DMS114 treated with DMSO at 0.1 percent for 48 hours (cell line): ENCODE measurements around the gene TRH.

Source experiments
- DNase-seq: peaks from one replicate; lab custom pipeline; 2025; ENCODE audit not compliant: unreplicated experiment; lab: John Stamatoyannopoulos, UW

TRH gene

DNA sequence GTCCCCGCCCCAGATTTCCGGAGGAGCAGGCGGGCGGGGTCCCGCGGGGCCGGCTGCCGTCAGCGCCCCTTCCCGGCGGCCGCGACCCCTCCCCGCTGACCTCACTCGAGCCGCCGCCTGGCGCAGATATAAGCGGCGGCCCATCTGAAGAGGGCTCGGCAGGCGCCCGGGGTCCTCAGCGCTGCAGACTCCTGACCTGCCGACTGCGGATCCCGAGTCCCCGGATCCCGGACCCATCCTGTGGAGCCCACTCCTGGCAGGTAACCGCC is at the start of gene TRH:
Gene TRH, plus strand, starts transcription at position 157 of the 269 bp plus-strand sequence. CDS start 1,097 bp downstream, outside the sequence.
- no peak for DNase-seq

- DNase-seq, result no peak
Observed at GRCh38 chr3:129927072-129927471, 47.4 kb upstream of the TRH start.

GRCh38 chr3:129929383-129929782 is 45.1 kb upstream of the TRH start:
- DNase-seq, result no peak

DNA sequence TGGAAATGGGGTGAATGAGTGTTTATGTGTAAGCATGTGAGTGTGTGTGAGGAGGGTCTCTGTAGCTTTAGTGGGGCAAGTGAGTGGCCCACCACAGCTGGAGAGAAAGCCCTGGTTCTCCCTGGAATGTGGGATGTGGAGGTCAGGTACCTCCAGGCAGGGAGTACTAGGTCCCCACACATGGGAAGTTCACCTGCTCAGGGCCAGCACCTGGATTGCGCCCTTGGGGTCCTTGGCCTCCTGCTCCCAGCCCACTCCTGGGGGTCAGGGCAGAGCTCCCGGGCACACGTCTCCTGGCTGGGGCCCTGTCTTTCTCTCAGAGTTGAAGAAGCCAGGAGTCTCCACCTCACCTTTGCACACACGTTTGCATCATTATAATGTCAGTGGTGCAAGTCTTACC is 41.0 kb upstream of the TRH start:
- DNase-seq, result no peak

DNA sequence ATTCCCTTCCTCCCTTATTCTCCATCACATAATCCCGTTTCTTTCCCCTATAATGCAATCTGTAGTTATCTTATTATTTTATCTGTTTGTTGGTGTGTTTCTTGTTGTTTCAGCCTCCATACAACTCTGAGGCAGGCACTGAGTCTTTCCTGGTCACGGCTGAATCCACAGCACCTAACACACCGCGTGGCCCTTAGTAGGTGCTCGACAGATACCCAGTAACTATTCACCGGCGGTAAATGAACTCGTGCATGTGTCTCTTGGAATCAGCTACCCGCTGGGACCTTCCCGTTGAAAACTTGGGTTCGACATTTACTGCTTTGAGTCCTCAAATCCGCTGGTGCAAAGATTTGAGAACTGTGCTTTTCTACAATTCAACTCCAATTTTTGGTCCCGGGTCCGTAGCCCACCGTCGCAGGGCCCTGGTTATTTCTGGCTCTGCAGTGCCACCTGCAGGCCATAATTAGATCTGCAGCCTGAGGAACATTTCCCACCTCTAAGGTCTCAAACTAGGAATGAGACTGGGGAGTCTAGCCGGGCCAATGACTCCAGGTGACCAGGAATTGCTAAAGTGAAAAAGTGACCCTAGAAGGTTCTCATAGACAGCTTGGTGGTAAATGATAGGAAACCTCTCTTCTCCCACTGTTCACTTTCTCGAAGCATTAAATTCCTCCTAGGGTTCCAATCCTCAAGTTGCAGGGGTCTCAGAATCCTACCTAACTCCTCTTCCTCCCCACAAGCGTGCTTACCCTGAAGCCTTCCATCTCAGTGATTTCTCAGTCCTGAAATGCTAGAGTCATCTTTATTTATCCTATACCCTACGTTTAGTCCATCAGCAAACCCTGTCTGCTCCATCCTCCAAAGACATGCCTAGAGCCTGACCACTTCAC is 40.0 kb upstream of the TRH start:
- DNase-seq, result peak; percentile 18

DNA sequence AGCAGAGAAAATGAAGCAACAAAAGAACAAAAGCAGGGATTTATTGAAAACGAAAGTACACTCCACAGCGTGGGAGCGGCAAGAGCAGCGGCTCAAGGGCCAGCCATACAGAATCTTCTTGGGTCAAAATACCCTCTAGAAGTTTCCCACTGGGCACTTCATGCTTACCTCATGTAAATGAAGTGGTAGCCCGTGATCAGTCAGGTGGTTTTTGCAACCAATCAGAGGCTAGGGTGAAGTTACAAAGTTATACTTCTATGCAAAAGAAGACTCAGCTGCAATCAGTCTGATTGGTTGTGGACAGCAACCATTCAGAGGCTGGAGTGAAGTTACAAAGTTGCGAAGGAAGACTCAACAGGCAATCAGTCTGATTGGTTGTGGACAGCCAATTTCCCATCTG is 37.8 kb upstream of the TRH start:
- DNase-seq, result peak; percentile 51

GRCh38 chr3:129937717-129938116 is 36.8 kb upstream of the TRH start:
- no peak for DNase-seq

- no peak for DNase-seq
Observed at GRCh38 chr3:129938140-129938930, 36.2 kb upstream of the TRH start.

- DNase-seq, result no peak
Observed at GRCh38 chr3:129940086-129940485, 34.4 kb upstream of the TRH start.

- DNase-seq, result peak; percentile 73
Observed at GRCh38 chr3:129942296-129942695, 32.2 kb upstream of the TRH start.

- DNase-seq, result no peak
Observed at GRCh38 chr3:129943020-129943419, 31.5 kb upstream of the TRH start.

DNA sequence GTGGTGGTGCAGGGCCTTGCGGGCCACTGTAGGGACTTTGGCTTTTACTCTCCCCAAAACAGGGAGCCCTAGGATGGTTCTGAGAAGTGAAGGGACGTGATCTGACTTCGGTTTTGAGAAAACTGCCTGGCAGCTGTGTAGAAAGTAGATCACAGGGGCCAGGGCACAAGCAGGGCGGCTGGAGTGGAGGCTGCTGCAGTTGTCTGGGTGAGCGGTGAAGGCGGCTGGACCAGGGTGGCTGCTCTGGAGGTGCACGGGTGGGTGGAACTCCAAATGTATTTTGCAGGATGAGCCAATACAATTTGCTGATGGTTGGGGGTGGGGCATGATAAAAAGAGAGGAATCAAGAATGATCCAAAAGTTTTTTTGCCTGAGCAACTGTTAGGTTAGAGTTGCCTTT is 29.8 kb upstream of the TRH start:
- no peak for DNase-seq

DNA sequence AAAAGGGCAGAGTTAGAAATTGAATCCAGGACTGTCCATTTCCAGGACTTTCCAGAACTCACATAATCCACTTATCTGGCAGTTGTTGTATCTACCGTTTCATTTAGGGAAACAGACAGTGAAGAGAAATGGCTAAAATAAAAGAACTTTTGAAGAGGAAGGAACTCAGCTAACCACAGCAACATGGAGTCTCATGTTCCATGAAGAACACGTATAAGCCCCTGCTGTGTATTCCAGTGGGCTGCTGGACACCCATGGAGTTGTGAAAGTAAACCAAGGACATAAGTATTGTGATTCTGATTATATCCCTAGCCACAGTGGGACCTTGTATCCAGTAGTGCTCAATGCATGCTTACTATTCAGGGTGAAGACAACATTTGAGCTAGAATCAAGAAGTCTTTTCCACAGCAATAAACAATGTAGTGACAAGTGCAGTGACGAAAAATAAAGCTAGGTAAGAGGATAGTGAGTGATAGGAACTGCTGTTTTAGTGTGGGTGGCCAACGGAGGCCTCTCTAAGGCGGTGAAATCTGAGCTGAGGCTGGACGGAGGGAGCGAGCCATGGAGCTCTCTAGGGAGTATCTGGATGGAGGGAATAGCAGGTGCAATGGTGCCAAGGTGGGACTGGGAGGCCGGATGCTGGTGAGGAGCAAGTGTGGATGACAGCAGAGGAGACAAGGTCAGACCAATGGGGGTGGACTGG is 26.8 kb upstream of the TRH start:
- no peak for DNase-seq

DNA sequence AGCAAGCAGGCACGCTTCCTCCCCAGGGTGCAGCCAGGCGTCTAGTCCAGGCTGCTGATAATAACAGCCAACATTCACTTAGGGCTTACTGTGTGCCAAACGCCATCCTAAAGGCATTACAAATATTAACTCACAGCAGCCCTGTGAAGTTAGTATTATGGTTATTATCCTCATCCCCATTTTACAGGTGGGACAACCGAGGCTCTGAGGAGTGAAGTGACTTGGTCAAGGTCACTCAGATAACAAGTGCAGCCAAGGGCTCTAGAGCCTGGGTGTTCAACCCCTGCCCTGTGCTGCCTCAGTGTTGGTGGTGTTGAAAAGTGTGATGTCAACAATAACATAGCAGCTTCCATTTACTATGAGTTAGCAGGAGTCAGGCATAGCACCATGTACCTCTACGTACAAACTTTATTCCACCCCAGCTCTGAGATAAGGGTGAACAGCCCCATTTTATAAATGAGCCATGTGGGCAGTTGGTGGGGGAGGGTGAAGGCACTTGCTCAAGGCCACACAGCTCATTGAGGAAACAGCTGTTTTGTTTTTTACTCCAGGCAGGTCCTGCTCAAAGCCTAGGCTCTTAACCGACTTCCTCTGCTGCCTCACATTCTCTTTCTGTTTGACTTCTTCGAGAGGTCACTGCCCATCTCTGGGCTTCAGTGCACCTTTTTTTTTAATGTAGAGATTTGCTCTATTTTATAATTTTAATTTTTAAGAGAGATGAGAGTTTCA is 24.0 kb upstream of the TRH start:
- DNase-seq, result no peak

DNA sequence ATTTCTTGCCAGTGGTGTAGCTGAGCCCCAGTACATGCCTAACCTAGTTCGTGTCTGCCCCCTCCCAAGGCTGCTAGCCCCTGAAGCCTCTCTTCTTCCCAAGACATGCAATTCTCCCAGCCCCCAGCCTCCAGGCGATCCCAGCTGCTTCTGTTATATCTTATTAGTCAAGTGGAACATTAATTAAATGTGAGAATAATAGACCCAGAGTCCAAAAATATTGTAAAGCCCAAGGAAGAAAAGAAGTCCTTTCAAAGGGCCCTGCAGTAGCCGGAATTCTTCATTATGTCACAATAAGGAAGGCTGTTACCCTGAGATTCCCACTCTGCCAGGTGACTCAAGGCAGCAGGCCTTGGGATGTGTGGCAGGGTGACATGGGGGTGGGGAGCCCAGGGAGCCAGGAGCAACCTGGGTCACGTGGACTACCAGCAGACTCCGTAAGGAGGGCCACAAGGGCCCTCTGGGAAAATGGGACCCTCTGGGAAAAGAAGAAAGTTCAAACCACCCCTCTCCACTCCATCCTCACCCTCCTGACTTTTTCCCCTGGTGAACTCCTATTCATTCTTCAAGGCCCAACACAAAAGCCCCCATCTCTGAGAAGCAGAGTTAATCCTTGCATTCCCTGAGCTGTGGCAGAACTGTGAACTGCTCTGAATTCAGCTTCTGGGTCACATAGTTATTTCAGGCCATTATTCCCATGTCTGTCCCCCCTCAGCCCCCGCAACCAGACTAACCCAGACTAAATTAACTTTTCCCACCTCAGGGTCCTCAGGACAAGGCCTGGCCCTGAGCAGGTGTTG is 21.8 kb upstream of the TRH start:
- DNase-seq, result no peak

DNA sequence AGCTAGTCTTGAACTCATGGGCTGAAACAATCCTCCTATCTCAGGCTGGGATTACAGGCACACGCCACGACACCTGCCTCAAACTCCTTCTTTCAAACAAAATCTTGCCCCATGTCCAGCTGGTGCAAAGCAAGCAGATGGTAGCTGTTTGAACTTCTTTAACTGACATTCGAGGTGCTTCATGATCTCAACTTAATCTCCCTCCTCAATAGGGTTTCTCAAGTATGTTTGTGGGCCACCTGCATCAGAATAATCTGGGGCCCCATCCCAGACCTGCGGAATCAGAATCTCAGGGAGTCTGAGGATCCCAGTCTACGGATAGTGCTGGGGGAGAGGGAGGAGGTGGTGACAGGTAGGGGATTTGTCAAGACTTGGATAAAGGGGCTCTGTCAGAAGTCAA is 20.9 kb upstream of the TRH start:
- DNase-seq, result no peak

- DNase-seq, result no peak
Observed at GRCh38 chr3:129954514-129954913, 20.0 kb upstream of the TRH start.

GRCh38 chr3:129956936-129957335 is 17.6 kb upstream of the TRH start:
- no peak for DNase-seq

- DNase-seq, result no peak
Observed at GRCh38 chr3:129958755-129959154, 15.8 kb upstream of the TRH start.

GRCh38 chr3:129961141-129961541 is 13.4 kb upstream of the TRH start:
- no peak for DNase-seq
